IMR-90 (cell line): ENCODE measurements around the gene CADM1. TPM values are rescaled to one million over a fixed set of nuclear protein-coding genes. Genes with fewer than 3 reads are reported as not detected.

Experiments
- ATAC-seq: fragments of 200-7000 bp; cut with Tn5 transposase; 2 replicates; pipeline ENCODE4 v1.9.1; 2020; ENCODE audit warnings: low read depth, mild to moderate bottlenecking, moderate library complexity
- BruUV-seq: library from RNA; stranded (reverse); fragments of 400-500 nt; replicated peaks from 2 replicates; lab custom pipeline; 2021; lab: Mats Ljungman, UMichigan
- CTCF ChIA-PET: fragments of 300-600 bp; formaldehyde crosslinking; extraction: SDS; loops from one replicate; lab custom pipeline; 2021; ENCODE audit warnings: antibody characterized with exemption; lab: Yijun Ruan, JAX
- POLR2A ChIA-PET: fragments of 300-600 bp; sonication (Branson Sonifier 250); formaldehyde crosslinking; loops from one replicate; lab custom pipeline; 2022; ENCODE audit warnings: antibody characterized with exemption; ENCODE audit not compliant: unreplicated experiment; lab: Charles Lee
- DNase-seq: peaks from one replicate; pipeline ENCODE4 v3.0.0; 2013
- H2AFZ ChIP-seq: replicated peaks from 2 replicates; pipeline ENCODE3; 2013; ENCODE audit warnings: low read length, mild to moderate bottlenecking; ENCODE audit not compliant: poor library complexity
- H2AK5ac ChIP-seq: 2 replicates; pipeline ENCODE4 v1.6.1; 2013; ENCODE audit warnings: low read depth, low read length, inconsistent platforms
- H2AK9ac ChIP-seq: replicated peaks from 2 replicates; pipeline ENCODE3; 2013; ENCODE audit warnings: mild to moderate bottlenecking, low read depth, low read length, moderate library complexity; ENCODE audit not compliant: poor library complexity
- H2BK120ac ChIP-seq: 2 replicates; pipeline ENCODE4 v1.6.1; 2013; ENCODE audit warnings: low read depth, low read length, inconsistent platforms
- H2BK15ac ChIP-seq: 3 replicates; pipeline ENCODE4 v1.6.1; 2013; ENCODE audit warnings: low read depth, low read length, inconsistent platforms
- H2BK20ac ChIP-seq: 2 replicates; pipeline ENCODE4 v1.6.1; 2013; ENCODE audit warnings: low read depth, mild to moderate bottlenecking, inconsistent platforms, low read length, moderate library complexity
- H2BK5ac ChIP-seq: 2 replicates; pipeline ENCODE4 v1.6.1; 2013; ENCODE audit warnings: mild to moderate bottlenecking, low read depth, low read length, inconsistent platforms; ENCODE audit not compliant: poor library complexity, severe bottlenecking
- H3K14ac ChIP-seq: replicated peaks from 2 replicates; pipeline ENCODE4 v1.6.1; 2013; ENCODE audit warnings: low read depth, low read length, inconsistent platforms
- H3K18ac ChIP-seq: 2 replicates; pipeline ENCODE4 v1.6.1; 2013; ENCODE audit warnings: low read depth, low read length, control low read depth
- H3K23ac ChIP-seq: 2 replicates; pipeline ENCODE4 v1.6.1; 2013; ENCODE audit warnings: low read depth, low read length, inconsistent platforms
- H3K27ac ChIP-seq: 2 replicates; pipeline ENCODE4 v1.5.1; 2013; ENCODE audit warnings: mild to moderate bottlenecking, control low read depth, low read length; ENCODE audit not compliant: insufficient read depth
- H3K27me3 ChIP-seq: 2 replicates; pipeline ENCODE4 v1.6.1; 2013; ENCODE audit warnings: low read length; ENCODE audit not compliant: control insufficient read depth, insufficient read depth
- H3K36me3 ChIP-seq: 2 replicates; pipeline ENCODE4 v1.6.1; 2013; ENCODE audit warnings: low read length, mixed read lengths; ENCODE audit not compliant: control insufficient read depth, insufficient read depth
- H3K4ac ChIP-seq: 2 replicates; pipeline ENCODE4 v1.6.1; 2013; ENCODE audit warnings: low read depth, low read length, inconsistent platforms
- H3K4me1 ChIP-seq: 2 replicates; pipeline ENCODE4 v1.6.1; 2013; ENCODE audit warnings: low read length, mixed read lengths; ENCODE audit not compliant: control insufficient read depth, insufficient read depth
- H3K4me2 ChIP-seq: 2 replicates; pipeline ENCODE4 v1.6.1; 2013; ENCODE audit warnings: low read depth, mild to moderate bottlenecking, control low read depth, low read length, moderate library complexity
- H3K4me3 ChIP-seq: 2 replicates; pipeline ENCODE4 v1.5.1; 2013; ENCODE audit warnings: low read depth, mild to moderate bottlenecking, control low read depth, low read length, moderate library complexity; ENCODE audit not compliant: insufficient read depth
- H3K56ac ChIP-seq: 2 replicates; pipeline ENCODE4 v1.6.1; 2013; ENCODE audit warnings: low read length, inconsistent platforms; ENCODE audit not compliant: insufficient read depth; ENCODE audit errors: extremely low read depth
- H3K79me1 ChIP-seq, 2 experiments: 2 replicates each; pipeline ENCODE4 v1.6.1; 2013; ENCODE audit warnings: low read length in 2 of 2, inconsistent platforms in 1 of 2, low read depth in 1 of 2
- H3K9ac ChIP-seq: 2 replicates; pipeline ENCODE4 v1.6.1; 2013; ENCODE audit warnings: low read depth, low read length, control low read depth
- H3K9me1 ChIP-seq: 2 replicates; pipeline ENCODE4 v1.6.1; 2013; ENCODE audit warnings: low read length, inconsistent platforms; ENCODE audit not compliant: insufficient read depth
- H3K9me3 ChIP-seq: 2 replicates; pipeline ENCODE4 v1.6.1; 2013; ENCODE audit warnings: low read length; ENCODE audit not compliant: control insufficient read depth, insufficient read depth
- H4K20me1 ChIP-seq: 2 replicates; pipeline ENCODE4 v1.6.1; 2013; ENCODE audit warnings: low read length, inconsistent platforms; ENCODE audit not compliant: insufficient read depth
- H4K5ac ChIP-seq: 2 replicates; pipeline ENCODE4 v1.6.1; 2013; ENCODE audit warnings: mild to moderate bottlenecking, low read depth, low read length, control low read depth
- H4K8ac ChIP-seq, 2 experiments: 2 replicates each; pipeline ENCODE4 v1.6.1; 2013; ENCODE audit warnings: low read depth in 2 of 2, low read length in 2 of 2, control low read depth in 1 of 2, inconsistent platforms in 1 of 2
- H4K91ac ChIP-seq: 2 replicates; pipeline ENCODE4 v1.6.1; 2013; ENCODE audit warnings: low read depth, low read length, inconsistent platforms; ENCODE audit not compliant: insufficient read depth
- FOS ChIP-seq: fragments of 150-350 bp; IDR thresholded peaks from 2 replicates; pipeline ENCODE4 v1.6.1; 2016; ENCODE audit warnings: low read depth, low read length
- RAD21 ChIP-seq: IDR thresholded peaks from 2 replicates; pipeline ENCODE4 v1.6.1; 2012; ENCODE audit warnings: low read length, improper control_type of control experiment
- WGBS, 2 experiments: methylation state at CpG; one replicate each; pipeline versions ENCODE4 v1.1.5 to v1.1.7; 2013; ENCODE audit warnings: missing lambda C conversion rate in 2 of 2; ENCODE audit not compliant: insufficient read length in 1 of 2; ENCODE audit errors: extremely low coverage in 2 of 2; 5-methylcytosine and 5-hydroxymethylcytosine counted together
- dilution Hi-C: fragments of 300-500 bp; cut with HindIII; formaldehyde crosslinking; loops from one replicate; pipeline ENCODE4 v1.14.3; 2018; ENCODE audit warnings: low sequenced_read_pairs; ENCODE audit not compliant: unreplicated experiment
- in situ Hi-C: fragments of 300-500 bp; cut with MboI; formaldehyde crosslinking; loops from 3 replicates; pipeline ENCODE4 v1.14.3; 2019; ENCODE audit warnings: low sequenced_read_pairs, inconsistent platforms, mixed read lengths
- intact Hi-C: fragments of 100-400 bp; cut with micrococcal nuclease; formaldehyde crosslinking; loops from 2 replicates; pipeline ENCODE4 v1.10.0; 2022
- polyA plus RNA-seq, 3 experiments: library from polyadenylated mRNA; depleted of rRNA; stranded (reverse); fragments of >200 nt; gene quantifications; 2 replicates each; pipeline ENCODE4 v1.2.3, GENCODE V29; 2012; ENCODE audit warnings: low replicate concordance in 1 of 3
- total RNA-seq: library from RNA; depleted of rRNA; stranded (reverse); fragments of >200 nt; gene quantifications from 2 replicates; pipeline ENCODE4 v1.2.3, GENCODE V29; 2012
- TF ChIP-seq, protein P1 (sequence below): fragments of 150-350 bp; IDR thresholded peaks from 2 replicates; pipeline ENCODE4 v1.6.1; 2017; ENCODE audit warnings: mild to moderate bottlenecking, antibody characterized with exemption, low read length, low read depth
- TF ChIP-seq, protein P2 (sequence below): fragments of 150-350 bp; IDR thresholded peaks from 2 replicates; pipeline ENCODE4 v1.6.1; 2016; ENCODE audit warnings: low read depth, mild to moderate bottlenecking, low read length, moderate library complexity, borderline replicate concordance

The CADM1 gene
- total and polyA plus RNA-seq, 2 of the 4 experiments (the other 2 are of a cell fraction): 28.8 to 77.1 TPM

DNA sequence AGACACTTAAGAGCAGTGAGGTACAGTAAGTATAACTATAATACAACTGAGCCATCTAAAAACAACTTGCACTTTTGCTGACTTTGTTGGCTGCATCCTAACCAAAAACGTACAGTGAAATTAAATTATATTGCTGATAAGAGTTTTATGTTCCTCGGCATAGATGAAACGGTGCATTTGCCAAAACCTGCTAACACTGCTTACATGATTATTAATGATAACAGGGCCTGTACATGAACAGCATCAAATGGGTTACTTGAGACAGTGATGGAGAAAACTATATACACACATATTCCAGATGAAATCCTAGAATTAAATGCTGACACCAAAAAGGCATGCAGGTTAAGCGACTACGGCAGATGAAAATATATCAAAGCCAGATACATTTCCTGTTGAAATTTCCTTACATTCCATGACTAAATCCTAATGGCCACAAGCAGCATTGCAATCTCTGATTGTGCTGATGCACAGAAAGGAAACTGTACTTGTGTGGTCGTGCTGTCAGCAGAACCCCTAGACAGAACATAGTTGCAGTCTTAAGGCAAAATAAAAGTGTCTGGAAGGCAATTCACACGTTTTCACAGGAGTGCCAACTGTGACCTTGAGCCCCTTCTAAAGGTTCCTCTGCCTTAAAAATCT is 143.9 kb downstream of the CADM1 start (continued):
- TF ChIP-seq, protein P1, sequence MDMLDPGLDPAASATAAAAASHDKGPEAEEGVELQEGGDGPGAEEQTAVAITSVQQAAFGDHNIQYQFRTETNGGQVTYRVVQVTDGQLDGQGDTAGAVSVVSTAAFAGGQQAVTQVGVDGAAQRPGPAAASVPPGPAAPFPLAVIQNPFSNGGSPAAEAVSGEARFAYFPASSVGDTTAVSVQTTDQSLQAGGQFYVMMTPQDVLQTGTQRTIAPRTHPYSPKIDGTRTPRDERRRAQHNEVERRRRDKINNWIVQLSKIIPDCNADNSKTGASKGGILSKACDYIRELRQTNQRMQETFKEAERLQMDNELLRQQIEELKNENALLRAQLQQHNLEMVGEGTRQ: no peak

DNA sequence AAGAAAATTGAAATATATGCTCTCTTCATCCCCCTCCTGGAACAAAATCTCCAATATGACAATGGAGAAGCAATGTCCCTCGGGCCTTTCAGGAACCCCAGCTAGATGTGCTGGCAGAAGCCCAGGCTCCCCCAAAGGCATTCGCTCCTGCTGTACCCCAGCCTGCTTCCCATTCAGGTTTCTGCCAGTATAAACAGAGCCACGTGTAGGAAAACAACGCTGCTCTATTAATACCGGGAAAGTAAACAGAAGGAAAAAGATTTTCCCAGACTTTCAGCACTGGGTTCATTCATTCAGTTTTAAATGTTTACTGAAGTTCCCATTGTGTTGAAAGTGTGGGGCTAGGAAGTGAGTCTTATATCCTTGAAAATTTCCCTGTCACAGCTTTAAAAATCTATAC is 147.1 kb downstream of the CADM1 start:
- Histone ChIP-seq H2BK5ac (no peak overlapping the region), H2AK9ac (no peak overlapping the region), H3K36me3 (no peaks in the 10 kb centered on the region), H3K4ac (no peak overlapping the region), H3K4me3 (no peak overlapping the region), H2BK20ac (no peak overlapping the region), H3K79me1 (no peaks in the 10 kb centered on the region), H2BK120ac (no peak overlapping the region), H3K4me2 (no peak overlapping the region), H4K8ac (no peak overlapping the region), H3K9me3 (no peaks in the 10 kb centered on the region), H2BK15ac (no peak overlapping the region), H3K14ac (no peak overlapping the region), H3K4me1 (peaks cover 5% of the 10 kb centered on the region), H3K9ac (no peak overlapping the region), H3K27me3 (no peaks in the 10 kb centered on the region), H4K5ac (no peak overlapping the region), H2AFZ (no peak overlapping the region), H3K27ac (no peak overlapping the region), H3K9me1 (0 out of 2 replicates have a peak, but pooled peaks cover 4% of the 10 kb centered on the region), H2AK5ac (no peak overlapping the region), H4K20me1 (peaks cover 3% of the 10 kb centered on the region; the same call in 1 of the 2 replicates), H3K18ac (no peak overlapping the region), H3K56ac (no peak overlapping the region), H3K23ac (no peak overlapping the region), H4K91ac (no peak overlapping the region)
- TF ChIP-seq, protein P2, sequence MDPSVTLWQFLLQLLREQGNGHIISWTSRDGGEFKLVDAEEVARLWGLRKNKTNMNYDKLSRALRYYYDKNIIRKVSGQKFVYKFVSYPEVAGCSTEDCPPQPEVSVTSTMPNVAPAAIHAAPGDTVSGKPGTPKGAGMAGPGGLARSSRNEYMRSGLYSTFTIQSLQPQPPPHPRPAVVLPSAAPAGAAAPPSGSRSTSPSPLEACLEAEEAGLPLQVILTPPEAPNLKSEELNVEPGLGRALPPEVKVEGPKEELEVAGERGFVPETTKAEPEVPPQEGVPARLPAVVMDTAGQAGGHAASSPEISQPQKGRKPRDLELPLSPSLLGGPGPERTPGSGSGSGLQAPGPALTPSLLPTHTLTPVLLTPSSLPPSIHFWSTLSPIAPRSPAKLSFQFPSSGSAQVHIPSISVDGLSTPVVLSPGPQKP: no peak
- TF ChIP-seq FOS (no peak), RAD21 (no peak)
- ChIA-PET POLR2A (no interaction called here), CTCF (no interaction called here)
- BruUV-seq: no TSS peak
- intact Hi-C loops (no loop called here), dilution Hi-C loops (no loop called here), in situ Hi-C loops (loop anchor here (10.0 kb wide), 1 partner anchor 58 kb away; no protein-coding TSS in a partner anchor)
- DNase-seq: no peak
- WGBS, 2 experiments: no CpG with 5 or more reads among the region's 5 CpGs
- ATAC-seq: no peak
